ENCODE measurements around the gene GPR65. TPM values are rescaled to one million over a fixed set of nuclear protein-coding genes. Genes with fewer than 3 reads are reported as not detected.

GPR65 gene
- total RNA-seq (2021): not detected in 2 replicates
- long read RNA-seq: 0 reads

- Histone ChIP-seq H3K79me1 (ENCODE audit: insufficient read depth, low read depth, low read length, poor library complexity, severe bottlenecking) (no peaks in the 10 kb centered on the region), H3K56ac (ENCODE audit: insufficient read length, low read depth, low read length) (no peak within 1 kb of the TSS), H3T11ph (ENCODE audit: low read length) (no peak within 1 kb of the TSS), H3K27ac (ENCODE audit: insufficient read length, low read depth, low read length) (no peak within 1 kb of the TSS), H3K9me3 (ENCODE audit: control insufficient read depth, low read depth, low read length) (no peaks in the 10 kb centered on the region), H4K20me1 (ENCODE audit: control insufficient read depth, insufficient read depth, insufficient read length) (no peaks in the 10 kb centered on the region), H2BK12ac (ENCODE audit: insufficient read length, low read depth, low read length) (no peak within 1 kb of the TSS), H4K8ac (replicated peaks; ENCODE audit: insufficient read length, low read depth, low read length) (no peak within 1 kb of the TSS), H3K23me2 (ENCODE audit: insufficient read length, low read depth, low read length, poor library complexity, severe bottlenecking) (no peaks in the 10 kb centered on the region), H3K79me2 (ENCODE audit: insufficient read depth, low read length) (no peaks in the 10 kb centered on the region), H3K23ac (ENCODE audit: insufficient read length, low read depth, low read length) (no peak within 1 kb of the TSS), H3K9ac (ENCODE audit: extremely low read depth, insufficient read length, low read length) (no peak within 1 kb of the TSS), H3K4me1 (ENCODE audit: insufficient read depth, low read length) (no peaks in the 10 kb centered on the region), H4K5ac (ENCODE audit: insufficient read length, low read depth, low read length) (no peak within 1 kb of the TSS), H3K18ac (ENCODE audit: insufficient read length, low read depth, low read length) (no peak within 1 kb of the TSS), H4K91ac (ENCODE audit: insufficient read length, low read depth, low read length) (no peak within 1 kb of the TSS), H2AFZ (ENCODE audit: low read length) (no peak within 1 kb of the TSS), H2BK20ac (ENCODE audit: low read depth, low read length, poor library complexity, severe bottlenecking) (no peak within 1 kb of the TSS), H3K4ac (ENCODE audit: low read depth, low read length) (no peak within 1 kb of the TSS), H3K4me2 (ENCODE audit: insufficient read depth, insufficient read length, low read length) (no peak within 1 kb of the TSS), H2BK120ac (ENCODE audit: low read depth, low read length, poor library complexity, severe bottlenecking) (no peak within 1 kb of the TSS), H3K27me3 (ENCODE audit: insufficient read depth, low read length) (no peaks in the 10 kb centered on the region), H3K14ac (ENCODE audit: insufficient read depth, low read length) (no peak within 1 kb of the TSS), H2BK5ac (ENCODE audit: insufficient read length, low read length) (no peak within 1 kb of the TSS), H2BK15ac (ENCODE audit: low read depth, low read length) (no peak within 1 kb of the TSS), H2AK5ac (ENCODE audit: insufficient read length, low read length) (no peak within 1 kb of the TSS)
- Mint-ChIP-seq H3K4me1 (no peaks in the 10 kb centered on the region), H3K9me3 (no peaks in the 10 kb centered on the region), H3K4me3 (no peak within 1 kb of the TSS), H3K27ac (no peak within 1 kb of the TSS), H3K36me3 (ENCODE audit: insufficient read depth in 1 of 3, low read depth in 3 of 3) (no peaks in the 10 kb centered on the region), H3K27me3 (ENCODE audit: low read depth) (no peaks in the 10 kb centered on the region)
- TF ChIP-seq CTCF (conservative IDR thresholded peaks at IDR 0.05): no peak
- no CpG with 5 or more reads among the region's 3 CpGs for WGBS (ENCODE audit: extremely low coverage, insufficient read length, low lambda C conversion rate)
- DNase-seq: no peak
Measured at GRCh38 chr14:88005050-88005481, at the start of gene GPR65. Gene GPR65 (plus strand): TSS chr14:88005135. CDS start chr14:88010848, 5,713 bp downstream.
